ENCODE results near the gene KRT6C.

The KRT6C gene

DNA sequence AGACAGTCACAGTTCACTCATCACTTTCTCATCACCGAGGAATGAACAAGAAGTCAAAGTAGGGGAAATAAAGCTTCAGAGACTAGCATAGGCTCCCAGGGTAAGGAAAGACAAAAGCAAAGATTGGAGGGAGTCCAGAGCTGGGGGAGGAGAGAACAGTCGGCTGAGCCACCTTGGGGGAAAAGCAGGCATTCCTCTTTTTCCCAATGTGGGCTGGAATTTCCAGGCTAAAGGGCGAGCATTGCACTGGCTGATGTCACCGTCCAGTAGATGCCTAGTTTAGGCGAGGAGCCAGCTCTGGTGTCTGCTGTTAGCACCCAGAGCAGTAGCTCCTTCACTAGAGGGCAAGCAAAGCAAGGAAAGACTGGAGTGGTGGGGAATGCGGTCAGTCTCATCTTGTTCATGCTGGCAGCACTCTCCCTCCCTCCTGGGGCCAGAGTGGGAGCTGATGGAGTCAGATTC, 31.0 kb downstream of the KRT6C start:
- Histone ChIP-seq H3F3A (ENCODE audit: insufficient read depth) (no peaks in the 10 kb centered on the region), H4K20me1 (ENCODE audit: low read depth, low read length) (no peaks in the 10 kb centered on the region), H3K36me3 (ENCODE audit: low read length) (no peaks in the 10 kb centered on the region), H3K4me2 (ENCODE audit: low read depth, low read length, poor library complexity, severe bottlenecking) (no peak overlapping the region), H3K27me3 (ENCODE audit: low read length) (no peaks in the 10 kb centered on the region), H3K79me2 (ENCODE audit: insufficient read depth, low read length) (no peaks in the 10 kb centered on the region), H2AFZ (ENCODE audit: low read depth, low read length, severe bottlenecking) (no peak overlapping the region), H3K9me2 (replicated peaks; ENCODE audit: insufficient read depth, low read length) (no peaks in the 10 kb centered on the region), H3K9me3 (ENCODE audit: insufficient read depth, low read length) (no peaks in the 10 kb centered on the region), H3K27ac (ENCODE audit: low read depth, low read length) (no peak overlapping the region), H3K4me3 (ENCODE audit: insufficient read depth, low read length, poor library complexity, severe bottlenecking) (no peak overlapping the region), H3K9ac (ENCODE audit: low read length) (no peak overlapping the region)
- TF ChIP-seq EZH2phosphoT487 (conservative IDR thresholded peaks at IDR 0.05; ENCODE audit: low read length), result no peak
- TF ChIP-seq, protein P1, sequence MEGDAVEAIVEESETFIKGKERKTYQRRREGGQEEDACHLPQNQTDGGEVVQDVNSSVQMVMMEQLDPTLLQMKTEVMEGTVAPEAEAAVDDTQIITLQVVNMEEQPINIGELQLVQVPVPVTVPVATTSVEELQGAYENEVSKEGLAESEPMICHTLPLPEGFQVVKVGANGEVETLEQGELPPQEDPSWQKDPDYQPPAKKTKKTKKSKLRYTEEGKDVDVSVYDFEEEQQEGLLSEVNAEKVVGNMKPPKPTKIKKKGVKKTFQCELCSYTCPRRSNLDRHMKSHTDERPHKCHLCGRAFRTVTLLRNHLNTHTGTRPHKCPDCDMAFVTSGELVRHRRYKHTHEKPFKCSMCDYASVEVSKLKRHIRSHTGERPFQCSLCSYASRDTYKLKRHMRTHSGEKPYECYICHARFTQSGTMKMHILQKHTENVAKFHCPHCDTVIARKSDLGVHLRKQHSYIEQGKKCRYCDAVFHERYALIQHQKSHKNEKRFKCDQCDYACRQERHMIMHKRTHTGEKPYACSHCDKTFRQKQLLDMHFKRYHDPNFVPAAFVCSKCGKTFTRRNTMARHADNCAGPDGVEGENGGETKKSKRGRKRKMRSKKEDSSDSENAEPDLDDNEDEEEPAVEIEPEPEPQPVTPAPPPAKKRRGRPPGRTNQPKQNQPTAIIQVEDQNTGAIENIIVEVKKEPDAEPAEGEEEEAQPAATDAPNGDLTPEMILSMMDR (IDR thresholded peaks at IDR 0.05; ENCODE audit: insufficient read depth, low read length, poor library complexity, severe bottlenecking), result no peak

DNA sequence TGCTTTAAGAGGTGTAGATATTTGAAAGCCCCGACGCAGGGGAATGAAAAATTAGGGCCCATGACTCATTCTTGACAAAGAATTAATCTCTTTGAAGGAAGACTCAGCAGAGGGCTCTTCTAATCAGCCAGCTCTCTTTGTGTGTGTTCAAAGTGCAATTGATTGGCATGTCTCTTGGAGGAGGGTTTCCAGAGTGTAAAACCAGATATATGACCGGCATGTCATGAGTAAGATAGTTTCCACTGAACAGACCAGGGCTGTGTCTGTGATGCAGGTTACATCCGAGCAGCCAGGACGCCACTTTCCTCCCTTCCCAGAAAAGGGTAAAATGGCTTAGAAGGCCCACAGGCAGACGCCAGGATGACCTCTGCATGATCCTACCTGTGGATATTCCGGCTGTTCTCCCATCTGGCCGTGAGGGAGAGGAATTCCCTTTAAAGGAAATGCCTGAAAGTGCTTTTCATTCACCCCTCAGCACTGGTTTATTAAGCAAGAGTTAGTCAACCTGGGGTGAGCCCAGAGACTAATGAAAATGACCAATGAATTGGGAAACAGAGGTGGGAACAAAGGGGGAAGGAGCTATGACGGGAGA, 32.2 kb downstream of the KRT6C start:
- Histone ChIP-seq H3K79me2 (ENCODE audit: insufficient read depth, low read length) (no peaks in the 10 kb centered on the region), H3K4me2 (ENCODE audit: low read depth, low read length, poor library complexity, severe bottlenecking) (no peak overlapping the region), H3K36me3 (ENCODE audit: low read length) (no peaks in the 10 kb centered on the region), H3K9me2 (replicated peaks; ENCODE audit: insufficient read depth, low read length) (no peaks in the 10 kb centered on the region), H3K9me3 (ENCODE audit: insufficient read depth, low read length) (no peaks in the 10 kb centered on the region), H3K27me3 (ENCODE audit: low read length) (no peaks in the 10 kb centered on the region), H3K4me3 (ENCODE audit: insufficient read depth, low read length, poor library complexity, severe bottlenecking) (no peak overlapping the region), H2AFZ (ENCODE audit: low read depth, low read length, severe bottlenecking) (no peak overlapping the region), H3F3A (ENCODE audit: insufficient read depth) (no peaks in the 10 kb centered on the region), H4K20me1 (ENCODE audit: low read depth, low read length) (no peaks in the 10 kb centered on the region), H3K27ac (ENCODE audit: low read depth, low read length) (no peak overlapping the region), H3K9ac (ENCODE audit: low read length) (no peak overlapping the region)
- TF ChIP-seq EZH2phosphoT487 (conservative IDR thresholded peaks at IDR 0.05; ENCODE audit: low read length), result no peak
- TF ChIP-seq, protein P1 (IDR thresholded peaks at IDR 0.05; ENCODE audit: insufficient read depth, low read length, poor library complexity, severe bottlenecking), result no peak

DNA sequence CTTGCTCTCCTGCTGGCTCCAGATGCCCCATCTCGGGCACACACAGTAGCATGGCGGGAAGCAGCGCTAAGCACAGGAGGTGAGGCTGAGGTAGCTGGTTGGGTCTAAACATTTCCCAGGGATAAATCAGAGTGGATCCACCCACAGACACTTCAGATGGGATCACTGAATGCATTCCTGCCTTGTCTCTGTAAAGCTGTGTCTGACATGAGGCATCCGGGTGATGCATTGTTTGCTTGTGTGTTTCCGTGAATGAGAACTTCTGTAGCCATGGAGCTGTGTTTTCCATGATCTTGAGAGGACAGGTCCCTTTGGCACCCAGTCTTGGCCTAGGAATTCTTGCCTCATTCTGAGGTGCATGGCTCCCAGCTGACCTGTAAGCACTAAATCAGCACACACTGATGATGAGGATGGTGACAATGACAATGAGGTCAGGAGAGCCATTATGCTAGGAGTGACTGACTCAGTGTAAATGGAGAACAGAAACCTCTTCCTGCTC, 32.7 kb downstream of the KRT6C start:
- H3K4me3 ChIP-seq (ENCODE audit: insufficient read depth, low read length, poor library complexity, severe bottlenecking), result no peak overlapping the region
- H2AFZ ChIP-seq (ENCODE audit: low read depth, low read length, severe bottlenecking), result no peak overlapping the region
- no peaks in the 10 kb centered on the region for H3K36me3 ChIP-seq (ENCODE audit: low read length)
- H4K20me1 ChIP-seq (ENCODE audit: low read depth, low read length), result no peaks in the 10 kb centered on the region
- no peaks in the 10 kb centered on the region for H3F3A ChIP-seq (ENCODE audit: insufficient read depth)
- no peak overlapping the region for H3K4me2 ChIP-seq (ENCODE audit: low read depth, low read length, poor library complexity, severe bottlenecking)
- no peak overlapping the region for H3K27ac ChIP-seq (ENCODE audit: low read depth, low read length)
- TF ChIP-seq, protein P1 (IDR thresholded peaks at IDR 0.05; ENCODE audit: insufficient read depth, low read length, poor library complexity, severe bottlenecking), result no peak
- TF ChIP-seq EZH2phosphoT487 (conservative IDR thresholded peaks at IDR 0.05; ENCODE audit: low read length), result no peak
- no peaks in the 10 kb centered on the region for H3K9me2 ChIP-seq (replicated peaks; ENCODE audit: insufficient read depth, low read length)
- no peak overlapping the region for H3K9ac ChIP-seq (ENCODE audit: low read length)
- H3K79me2 ChIP-seq (ENCODE audit: insufficient read depth, low read length), result no peaks in the 10 kb centered on the region
- no peaks in the 10 kb centered on the region for H3K27me3 ChIP-seq (ENCODE audit: low read length)
- no peaks in the 10 kb centered on the region for H3K9me3 ChIP-seq (ENCODE audit: insufficient read depth, low read length)
